Effector memory CD4-positive, alpha-beta T cell (primary cell): ENCODE data around the gene MPDU1.

Source experiments
- DNase-seq, 3 donors: peaks; one replicate each; pipeline ENCODE4 v3.0.0-alpha.2; 2020
- H3K27ac ChIP-seq: 2 replicates; pipeline ENCODE4 v1.7.0; 2013; ENCODE audit warnings: mild to moderate bottlenecking, low read length, moderate library complexity; ENCODE audit not compliant: insufficient read depth, poor library complexity, severe bottlenecking
- H3K27me3 ChIP-seq: replicated peaks from 2 replicates; pipeline ENCODE4 v1.7.0; 2013; ENCODE audit warnings: mild to moderate bottlenecking, low read length; ENCODE audit not compliant: insufficient read depth, control insufficient read depth, poor library complexity, severe bottlenecking
- H3K36me3 ChIP-seq: 2 replicates; pipeline ENCODE4 v1.7.0; 2013; ENCODE audit warnings: mild to moderate bottlenecking, low read length, moderate library complexity; ENCODE audit not compliant: control insufficient read depth, insufficient read depth
- H3K4me1 ChIP-seq: 2 replicates; pipeline ENCODE4 v1.7.0; 2013; ENCODE audit warnings: low read length, mild to moderate bottlenecking; ENCODE audit not compliant: control insufficient read depth, insufficient read depth, poor library complexity, severe bottlenecking
- H3K4me3 ChIP-seq: 2 replicates; pipeline ENCODE4 v1.7.0; 2013; ENCODE audit warnings: low read length, low read depth, mild to moderate bottlenecking; ENCODE audit not compliant: insufficient read depth, poor library complexity, severe bottlenecking
- H3K9me3 ChIP-seq: 2 replicates; pipeline ENCODE4 v1.7.0; 2013; ENCODE audit warnings: mild to moderate bottlenecking, low read length, moderate library complexity; ENCODE audit not compliant: control insufficient read depth
- total RNA-seq, 3 donors: gene quantifications; one replicate each; lab custom pipeline; 2026; lab: John Stamatoyannopoulos, UW

MPDU1 gene
- 15.4 to 23.1 (median 21.5) reads per million in 3 donors for total RNA-seq

GRCh38 chr17:7583253-7584109 lies at the start of gene MPDU1:
Gene MPDU1, plus strand, starts transcription at chr17:7583852. Its CDS starts 11 bp downstream, at chr17:7583863.
- H3K4me1 ChIP-seq: peaks cover 24% of the 10 kb centered on the region

GRCh38 chr17:7538050-7538449 lies 45.6 kb upstream of the MPDU1 start:
- Histone ChIP-seq H3K9me3 (no peaks in the 10 kb centered on the region), H3K27me3 (no peaks in the 10 kb centered on the region), H3K4me3 (no peak overlapping the region), H3K4me1 (no peaks in the 10 kb centered on the region), H3K36me3 (no peaks in the 10 kb centered on the region), H3K27ac (no peak overlapping the region)
- DNase-seq: no peak

More at GRCh38 chr17:7583253-7584109, at the start of gene MPDU1:
- Histone ChIP-seq H3K27me3 (no peaks in the 10 kb centered on the region), H3K36me3 (peaks cover 20% of the 10 kb centered on the region), H3K9me3 (no peaks in the 10 kb centered on the region), H3K27ac (peak within 1 kb of the TSS; percentile 97), H3K4me3 (peak within 1 kb of the TSS; percentile 89)
- peak; percentile 87 to 91 (median 89) for DNase-seq

GRCh38 chr17:7538891-7539545 lies 44.6 kb upstream of the MPDU1 start:
- Histone ChIP-seq H3K27ac (no peak overlapping the region), H3K27me3 (no peaks in the 10 kb centered on the region), H3K4me3 (no peak overlapping the region), H3K4me1 (no peaks in the 10 kb centered on the region), H3K9me3 (no peaks in the 10 kb centered on the region), H3K36me3 (no peaks in the 10 kb centered on the region)
- no peak for DNase-seq

- no peak overlapping the region for H3K4me3 ChIP-seq
Measured at GRCh38 chr17:7541074-7541621, 42.5 kb upstream of the MPDU1 start.

GRCh38 chr17:7544911-7545310 lies 38.7 kb upstream of the MPDU1 start:
- H3K36me3 ChIP-seq: no peaks in the 10 kb centered on the region
- no peaks in the 10 kb centered on the region for H3K27me3 ChIP-seq
- H3K4me1 ChIP-seq: peaks cover 16% of the 10 kb centered on the region
- H3K9me3 ChIP-seq: no peaks in the 10 kb centered on the region
- DNase-seq: no peak
- H3K27ac ChIP-seq: no peak overlapping the region
- no peak overlapping the region for H3K4me3 ChIP-seq

More at GRCh38 chr17:7541074-7541621, 42.5 kb upstream of the MPDU1 start:
- no peak for DNase-seq
- Histone ChIP-seq H3K9me3 (no peaks in the 10 kb centered on the region), H3K27ac (no peak overlapping the region), H3K4me1 (no peaks in the 10 kb centered on the region), H3K27me3 (no peaks in the 10 kb centered on the region), H3K36me3 (no peaks in the 10 kb centered on the region)

- H3K27ac ChIP-seq: peak within 1 kb of the TSS; percentile 78
- no peaks in the 10 kb centered on the region for H3K27me3 ChIP-seq
- H3K4me1 ChIP-seq: peaks cover 45% of the 10 kb centered on the region
- no peaks in the 10 kb centered on the region for H3K9me3 ChIP-seq
- no peaks in the 10 kb centered on the region for H3K36me3 ChIP-seq
- peak within 1 kb of the TSS; percentile 80 for H3K4me3 ChIP-seq
- DNase-seq: peak; percentile 33 to 43 (median 33)
Measured at GRCh38 chr17:7548585-7549400, 34.9 kb upstream of the MPDU1 start, which contains the start of gene TNFSF12. Gene TNFSF12, plus strand, starts transcription at chr17:7549058. Its CDS starts 96 bp downstream, at chr17:7549154.

GRCh38 chr17:7549401-7550055 lies 34.1 kb upstream of the MPDU1 start:
- Histone ChIP-seq H3K4me1 (peaks cover 50% of the 10 kb centered on the region), H3K27ac (peak overlapping the region; percentile 78), H3K27me3 (no peaks in the 10 kb centered on the region), H3K4me3 (peak overlapping the region; percentile 80), H3K9me3 (no peaks in the 10 kb centered on the region), H3K36me3 (no peaks in the 10 kb centered on the region)
- DNase-seq: peak in 1 of 3 donors; percentile 16

- Histone ChIP-seq H3K4me1 (peaks cover 50% of the 10 kb centered on the region), H3K36me3 (no peaks in the 10 kb centered on the region), H3K4me3 (no peak overlapping the region), H3K27me3 (no peaks in the 10 kb centered on the region), H3K27ac (peak overlapping the region; percentile 78), H3K9me3 (no peaks in the 10 kb centered on the region)
- DNase-seq: no peak
Measured at GRCh38 chr17:7550344-7550743, 33.3 kb upstream of the MPDU1 start.

- H3K4me1 ChIP-seq: peaks cover 50% of the 10 kb centered on the region
- H3K27ac ChIP-seq: no peak overlapping the region
Measured at GRCh38 chr17:7551396-7551795, 32.3 kb upstream of the MPDU1 start.

More at GRCh38 chr17:7551396-7551795, 32.3 kb upstream of the MPDU1 start:
- Histone ChIP-seq H3K9me3 (no peaks in the 10 kb centered on the region), H3K27me3 (no peaks in the 10 kb centered on the region), H3K4me3 (no peak overlapping the region), H3K36me3 (no peaks in the 10 kb centered on the region)
- no peak for DNase-seq
